SU-DHL-6 (cell line): Measurements from ENCODE around the gene NKPD1.

Source experiments
- EZH2phosphoT487 ChIP-seq: fragments of 200-600 bp; sonication (generic), shearing (Covaris generic); conservative IDR thresholded peaks from 2 replicates; pipeline ENCODE4 v1.6.1; 2018; ENCODE audit warnings: mild to moderate bottlenecking, antibody characterized with exemption, low read length, moderate library complexity, mixed read lengths
- TF ChIP-seq, protein P1 (sequence below): fragments of 200-600 bp; sonication (generic); IDR thresholded peaks from one replicate; pipeline ENCODE4 v1.5.1; 2017; ENCODE audit warnings: antibody characterized with exemption, mild to moderate bottlenecking, low read length, moderate library complexity; ENCODE audit not compliant: insufficient read depth, poor library complexity, severe bottlenecking

DNA sequence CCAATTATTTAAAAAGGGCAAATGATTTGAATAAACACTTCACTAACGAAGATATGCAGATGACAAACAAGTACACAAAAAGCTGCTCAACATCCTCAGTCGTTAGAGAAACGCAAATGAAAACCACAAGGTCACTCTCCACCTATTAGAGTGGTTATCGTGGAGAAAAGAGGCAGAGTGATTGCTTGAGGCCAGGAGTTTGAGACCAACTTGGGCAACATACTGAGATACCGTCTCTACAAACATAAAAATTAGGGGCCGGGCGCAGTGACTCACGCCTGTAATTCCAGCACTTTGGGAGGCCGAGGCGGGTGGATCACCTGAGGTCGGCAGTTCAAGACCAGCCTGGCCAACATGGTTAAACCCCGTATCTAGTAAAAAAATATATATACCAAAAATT, 45.0 kb upstream of the NKPD1 start:
- TF ChIP-seq, protein P1, sequence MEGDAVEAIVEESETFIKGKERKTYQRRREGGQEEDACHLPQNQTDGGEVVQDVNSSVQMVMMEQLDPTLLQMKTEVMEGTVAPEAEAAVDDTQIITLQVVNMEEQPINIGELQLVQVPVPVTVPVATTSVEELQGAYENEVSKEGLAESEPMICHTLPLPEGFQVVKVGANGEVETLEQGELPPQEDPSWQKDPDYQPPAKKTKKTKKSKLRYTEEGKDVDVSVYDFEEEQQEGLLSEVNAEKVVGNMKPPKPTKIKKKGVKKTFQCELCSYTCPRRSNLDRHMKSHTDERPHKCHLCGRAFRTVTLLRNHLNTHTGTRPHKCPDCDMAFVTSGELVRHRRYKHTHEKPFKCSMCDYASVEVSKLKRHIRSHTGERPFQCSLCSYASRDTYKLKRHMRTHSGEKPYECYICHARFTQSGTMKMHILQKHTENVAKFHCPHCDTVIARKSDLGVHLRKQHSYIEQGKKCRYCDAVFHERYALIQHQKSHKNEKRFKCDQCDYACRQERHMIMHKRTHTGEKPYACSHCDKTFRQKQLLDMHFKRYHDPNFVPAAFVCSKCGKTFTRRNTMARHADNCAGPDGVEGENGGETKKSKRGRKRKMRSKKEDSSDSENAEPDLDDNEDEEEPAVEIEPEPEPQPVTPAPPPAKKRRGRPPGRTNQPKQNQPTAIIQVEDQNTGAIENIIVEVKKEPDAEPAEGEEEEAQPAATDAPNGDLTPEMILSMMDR = no peak
- TF ChIP-seq EZH2phosphoT487 = no peak
